Left kidney (tissue), 2 donors: Measurements from ENCODE around the gene PAQR7. TPM values are rescaled to one million over a fixed set of nuclear protein-coding genes. Genes with fewer than 3 reads are reported as not detected.
"Not testable (repeated sequence)": the region's sequence is repeated elsewhere in the genome, so short reads cannot be mapped to it uniquely, and the experiment has no call there.

Experiments
- DNase-seq: peaks from one replicate; pipeline ENCODE4 v3.0.0-alpha.2; 2013
- polyA plus RNA-seq: library from polyadenylated mRNA; unstranded; fragments of 120-200 nt; gene quantifications from one replicate; pipeline ENCODE4 v1.2.1, GENCODE V29; 2013; ENCODE audit not compliant: insufficient read length

Gene PAQR7
- polyA plus RNA-seq, 1 donor: 29.7 TPM

DNA sequence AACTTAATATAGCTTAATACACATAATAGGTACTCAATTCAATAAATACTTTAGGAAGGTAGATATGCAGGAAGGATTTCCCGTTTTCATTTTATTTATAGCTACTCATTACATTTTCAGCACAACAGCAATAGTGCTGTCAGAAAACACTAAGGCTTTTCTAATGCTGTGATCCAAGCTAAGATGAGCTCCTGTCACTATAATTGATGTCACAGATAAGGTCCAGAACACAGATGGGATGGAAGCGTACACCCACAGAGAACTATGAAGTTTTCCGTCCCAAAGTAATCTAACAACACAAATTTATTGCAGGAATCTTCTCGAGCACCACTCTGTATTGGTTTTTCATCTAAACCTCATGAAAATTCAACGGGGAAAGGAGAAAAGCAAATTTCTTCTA is 29.8 kb downstream of the PAQR7 start:
- no peak for DNase-seq

DNA sequence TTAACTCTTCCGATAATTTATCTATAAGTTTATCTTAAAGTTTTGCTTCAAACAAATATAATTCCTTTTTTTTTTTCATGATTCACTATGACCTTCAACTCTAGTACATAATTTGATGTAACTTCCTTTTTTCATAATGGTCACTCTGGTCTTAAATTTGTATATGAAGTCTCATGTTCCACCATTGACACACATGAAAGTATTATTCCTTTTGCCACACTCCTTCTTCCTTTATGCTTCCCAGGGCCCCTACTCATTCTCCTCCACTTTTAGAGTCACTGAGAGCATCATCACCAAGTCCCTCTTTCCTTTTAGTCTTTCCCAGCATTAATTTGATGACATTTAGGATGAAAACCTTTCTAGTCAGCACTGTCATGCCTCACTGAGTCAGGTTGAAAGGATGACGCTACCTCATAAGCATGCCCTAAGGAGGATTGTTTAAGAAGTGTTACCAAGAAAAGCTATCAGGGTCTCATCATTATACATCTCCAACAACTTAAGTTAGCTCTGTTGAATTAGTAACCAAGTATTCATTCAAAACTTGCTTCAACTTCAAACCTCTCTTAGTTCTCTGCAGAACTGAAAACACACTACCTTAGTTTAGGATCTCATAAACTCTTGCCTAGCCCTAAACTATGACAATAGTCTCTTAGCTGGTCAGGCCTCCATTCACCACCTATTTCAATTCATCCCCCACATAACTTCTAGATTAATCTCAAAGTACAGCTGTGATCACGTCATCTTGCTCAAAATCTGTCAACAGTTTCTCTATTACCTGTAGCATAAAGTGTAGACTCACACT is 30.8 kb downstream of the PAQR7 start:
- DNase-seq: no peak

DNA sequence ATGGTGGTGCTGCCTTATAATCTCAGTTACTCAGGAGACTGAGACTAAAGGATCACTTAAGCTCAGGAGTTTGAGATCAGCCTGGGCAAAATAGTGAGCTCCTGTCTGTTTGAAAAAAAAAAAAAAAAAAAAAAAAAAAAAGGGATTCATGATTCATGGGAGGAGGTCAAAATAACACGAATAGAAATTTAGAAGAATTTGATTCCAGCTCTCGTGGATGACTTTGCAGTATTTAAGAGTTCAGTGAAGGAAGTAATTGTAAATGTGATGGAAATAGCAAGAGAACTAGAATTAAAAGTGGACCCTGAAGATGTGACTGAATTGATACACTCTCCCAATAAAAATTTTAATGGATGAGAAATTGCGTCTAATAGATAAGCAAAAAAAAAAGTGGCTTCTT is 32.0 kb downstream of the PAQR7 start:
- no peak for DNase-seq

DNA sequence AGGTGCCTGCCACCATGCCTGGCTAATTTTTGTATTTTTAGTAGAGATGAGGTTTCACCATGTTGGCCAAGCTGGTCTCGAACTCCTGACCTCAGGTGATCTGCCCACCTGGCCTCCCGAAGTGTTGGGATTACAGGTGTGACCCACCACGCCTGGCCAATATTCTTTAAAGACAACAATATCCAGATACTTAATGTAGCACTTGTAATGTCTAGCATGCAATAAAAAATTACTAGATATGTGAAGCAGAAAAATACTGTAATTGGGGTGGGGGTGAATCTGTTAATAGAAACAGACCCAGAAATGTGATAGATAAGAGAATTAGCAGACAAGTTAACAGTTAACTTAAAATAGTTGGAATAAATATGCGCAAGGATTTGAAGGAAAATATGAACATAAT is 35.7 kb downstream of the PAQR7 start:
- not testable (repeated sequence) for DNase-seq

DNA sequence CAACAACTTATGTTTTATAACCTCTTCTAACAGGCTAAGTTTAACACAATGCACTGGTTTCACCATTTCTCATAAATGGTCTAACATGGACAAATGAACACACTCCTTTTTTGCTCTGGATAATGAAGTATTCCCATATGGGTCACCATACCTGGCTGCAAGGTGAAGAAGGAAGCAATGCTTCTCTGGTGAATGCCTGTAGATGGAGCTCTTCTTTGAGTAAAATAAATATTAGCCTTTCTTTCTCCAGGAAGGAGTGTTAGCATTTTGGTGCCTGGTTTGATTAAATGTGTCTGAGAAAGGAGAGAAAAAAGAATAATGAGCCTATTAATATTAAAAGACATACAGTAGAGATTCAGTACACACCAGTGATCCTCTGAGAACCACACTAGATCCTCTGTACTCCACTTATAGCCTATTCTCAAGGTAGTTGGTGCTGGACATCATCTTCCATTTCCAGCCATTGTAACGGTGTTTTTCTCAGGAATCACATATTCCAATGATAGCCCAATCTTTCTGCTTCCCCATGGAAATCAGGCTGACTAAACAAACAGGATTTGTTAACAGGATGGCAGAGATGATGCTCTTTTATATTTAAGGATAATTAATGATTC is 38.1 kb downstream of the PAQR7 start:
- no peak for DNase-seq

DNA sequence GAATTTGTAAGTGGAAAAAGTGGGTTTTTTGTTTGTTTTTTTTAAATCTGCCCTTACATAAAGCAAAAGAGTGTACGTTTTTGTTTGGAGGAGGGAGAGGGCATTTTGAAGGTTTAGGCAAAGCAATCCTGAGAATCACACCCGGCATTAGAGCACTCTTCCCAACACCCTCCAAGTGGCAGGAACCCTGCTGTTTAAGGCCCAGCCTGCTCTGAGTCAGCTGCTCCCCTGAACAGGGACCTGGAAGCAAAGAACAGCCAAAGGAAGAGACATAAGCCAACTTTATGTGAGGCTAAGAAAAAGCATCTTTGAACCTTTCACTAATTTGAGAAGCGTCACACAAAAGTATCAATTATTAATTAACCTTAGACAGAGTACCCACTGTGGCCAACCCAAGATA is 38.8 kb downstream of the PAQR7 start:
- no peak for DNase-seq

DNA sequence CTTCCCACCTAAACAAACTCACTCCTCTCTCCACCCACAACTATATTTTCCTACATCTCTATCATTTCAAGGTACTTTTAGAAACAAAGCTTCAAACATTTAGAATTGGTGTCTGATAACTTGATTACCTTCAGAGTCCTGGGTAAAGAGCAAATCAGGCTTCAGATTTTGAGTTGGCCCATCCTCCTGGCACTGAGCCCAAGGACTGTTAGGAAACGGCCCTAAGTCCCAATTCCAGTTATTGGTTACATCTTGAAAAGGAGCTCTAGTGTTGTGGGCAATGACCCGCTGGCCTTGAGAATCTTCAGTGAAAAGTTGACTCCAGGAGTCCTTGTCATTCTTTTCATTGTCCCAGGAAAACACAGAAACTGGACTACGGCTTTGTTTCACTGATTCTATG is 40.6 kb downstream of the PAQR7 start:
- DNase-seq: no peak

DNA sequence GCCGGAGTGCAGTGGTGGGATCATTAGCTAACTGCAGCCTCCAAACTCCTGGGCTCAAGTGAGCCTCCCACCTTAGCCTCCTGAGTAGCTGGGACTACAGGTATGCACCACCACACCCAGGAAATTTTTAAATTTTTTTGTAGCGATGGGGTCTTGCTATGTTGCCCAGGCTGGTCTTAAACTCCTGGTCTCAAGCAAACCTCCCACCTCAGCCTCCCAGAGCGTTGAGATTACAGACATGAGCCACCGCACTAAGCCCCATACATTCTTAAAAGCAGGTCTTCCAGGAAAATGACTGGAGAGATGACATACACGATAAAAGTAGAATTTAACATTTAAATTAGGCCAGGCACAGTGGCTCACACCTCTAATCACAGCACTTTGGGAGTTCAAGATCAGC is 42.4 kb downstream of the PAQR7 start:
- DNase-seq: no peak

DNA sequence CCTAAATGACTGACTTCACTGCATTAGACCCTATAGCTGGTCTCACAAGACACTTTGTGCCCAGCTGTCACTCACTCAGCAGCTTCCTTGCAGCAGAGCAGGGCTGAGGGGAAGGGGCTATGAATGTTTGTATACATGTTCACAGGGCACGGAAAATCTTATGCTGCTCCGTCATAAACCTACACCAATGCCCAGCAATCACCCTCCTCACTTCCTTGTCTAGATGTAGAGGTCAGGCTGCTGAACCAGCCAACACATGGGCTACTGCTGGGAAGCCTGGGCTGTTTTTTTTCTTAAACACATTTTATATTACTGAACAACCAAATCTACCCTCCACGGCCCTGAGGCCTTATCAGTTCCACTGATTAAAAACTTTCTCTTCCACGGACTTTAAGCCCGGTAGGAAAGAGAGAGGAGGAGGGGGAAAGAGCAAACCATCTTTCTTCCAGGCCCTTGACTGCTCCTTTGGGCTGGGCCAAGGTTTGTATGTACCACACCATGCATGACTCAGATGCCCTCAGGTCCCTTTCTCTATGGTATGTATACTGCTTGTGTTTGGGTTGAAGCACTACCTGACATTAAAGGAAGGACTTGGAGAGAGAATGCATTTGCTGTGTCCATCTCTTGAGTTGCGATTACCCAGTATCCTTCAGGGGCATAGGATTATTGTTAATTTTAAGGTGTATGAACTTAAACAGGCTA is 43.0 kb downstream of the PAQR7 start:
- DNase-seq: no peak

DNA sequence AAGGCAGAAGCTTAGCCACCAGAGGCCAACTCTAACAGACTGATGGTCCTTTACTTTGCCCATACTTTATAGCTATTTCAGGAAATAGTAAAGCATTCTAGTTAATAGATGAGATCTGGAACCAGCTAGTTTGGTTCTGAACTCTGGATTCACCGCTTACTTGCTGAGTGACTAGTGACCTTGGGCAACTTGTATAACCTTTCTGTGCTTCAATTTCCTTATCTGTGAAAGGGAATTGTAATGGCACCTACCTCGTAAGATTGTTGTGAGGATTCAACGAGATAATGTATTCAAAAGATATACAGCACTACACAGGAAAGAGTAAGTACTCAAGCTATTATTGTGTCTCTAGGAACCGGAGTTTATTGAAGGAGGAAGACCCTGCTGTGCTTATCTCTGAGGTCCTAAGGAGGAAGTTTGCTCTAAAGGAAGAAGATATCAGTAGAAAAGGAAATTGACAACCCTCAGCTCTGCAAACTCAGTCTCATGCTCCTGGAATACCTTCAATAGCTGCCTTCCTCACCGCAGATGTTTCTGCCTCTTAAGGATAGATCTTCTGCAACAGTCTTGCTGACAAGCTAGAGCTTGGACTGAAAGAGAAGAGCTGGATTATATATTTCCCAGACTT is 43.8 kb downstream of the PAQR7 start:
- DNase-seq: no peak

DNA sequence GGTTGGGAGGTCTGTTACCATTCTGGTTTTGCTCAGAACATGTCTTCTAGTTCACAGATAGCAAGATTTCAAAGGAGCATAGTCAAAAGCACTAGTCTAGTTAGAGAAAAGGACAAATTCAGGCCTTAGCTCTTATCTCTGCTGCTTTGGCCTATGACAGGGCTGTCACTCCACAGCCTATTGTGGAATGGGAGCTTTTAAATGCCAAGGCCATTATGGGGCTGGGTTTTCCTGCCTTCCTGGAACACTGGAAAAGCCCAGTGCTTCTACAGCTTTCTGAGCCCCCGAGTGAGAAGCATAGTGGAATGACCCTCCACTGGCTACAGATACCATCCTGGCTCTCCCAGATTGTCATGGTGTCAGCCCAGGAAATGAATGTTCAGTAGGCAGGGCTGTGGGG is 46.5 kb downstream of the PAQR7 start:
- DNase-seq: no peak

DNA sequence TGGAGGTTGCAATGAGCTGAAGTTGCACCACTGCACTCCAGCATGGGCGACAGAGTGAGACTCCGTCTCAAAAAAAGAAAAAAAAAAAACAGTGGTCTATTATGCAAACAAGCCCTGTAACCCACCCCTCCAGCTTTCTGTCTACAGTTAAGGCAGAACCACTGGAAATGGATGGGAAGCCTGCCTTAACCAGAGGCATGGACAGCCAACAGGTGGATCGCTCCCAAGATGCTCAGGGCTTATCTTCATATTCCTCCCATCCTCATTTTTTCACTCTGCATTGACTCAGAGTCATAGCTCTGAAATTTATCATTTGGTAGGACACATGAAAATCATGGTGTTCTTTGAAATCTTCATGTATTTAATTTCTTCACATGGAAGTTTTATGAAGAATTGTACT is 47.0 kb downstream of the PAQR7 start:
- no peak for DNase-seq

DNA sequence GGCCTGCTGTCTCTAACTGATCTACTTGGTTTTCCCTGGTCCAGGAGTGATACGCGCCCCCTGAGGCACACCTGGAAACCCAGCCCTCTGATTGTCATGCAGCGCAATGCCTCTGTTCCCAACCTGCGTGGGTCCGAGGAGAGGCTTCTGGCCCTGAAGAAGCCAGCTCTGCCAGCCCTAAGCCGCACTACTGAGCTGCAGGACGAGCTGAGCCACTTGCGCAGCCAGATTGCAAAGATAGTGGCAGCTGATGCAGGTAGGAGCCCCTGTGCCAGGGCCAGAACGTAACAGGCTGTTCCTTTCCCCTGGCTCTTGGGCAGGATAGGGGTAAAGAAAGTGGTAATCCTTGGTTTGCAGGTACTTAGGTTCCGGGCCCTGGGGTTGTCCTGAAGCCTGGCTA is 48.9 kb downstream of the PAQR7 start:
- DNase-seq: no peak

DNA sequence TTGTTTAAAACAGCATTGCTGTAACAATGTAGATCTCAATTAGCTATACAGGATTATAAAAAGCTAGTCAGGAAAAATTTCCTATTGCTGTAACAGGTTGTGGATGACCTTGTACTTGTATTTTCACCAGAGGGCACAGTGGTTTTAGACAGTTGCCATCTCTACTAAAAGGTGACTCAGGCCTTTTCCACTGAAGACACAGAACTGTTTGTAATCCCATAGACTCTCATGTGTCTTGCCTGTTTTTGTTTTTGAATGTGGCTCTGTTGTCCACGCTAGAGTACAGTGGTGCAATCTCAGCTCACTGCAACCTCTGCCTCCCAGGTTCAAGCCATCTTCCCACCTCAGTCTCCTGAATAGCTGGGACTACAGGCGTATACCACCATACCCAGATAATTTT is 49.9 kb downstream of the PAQR7 start:
- no peak for DNase-seq

DNA sequence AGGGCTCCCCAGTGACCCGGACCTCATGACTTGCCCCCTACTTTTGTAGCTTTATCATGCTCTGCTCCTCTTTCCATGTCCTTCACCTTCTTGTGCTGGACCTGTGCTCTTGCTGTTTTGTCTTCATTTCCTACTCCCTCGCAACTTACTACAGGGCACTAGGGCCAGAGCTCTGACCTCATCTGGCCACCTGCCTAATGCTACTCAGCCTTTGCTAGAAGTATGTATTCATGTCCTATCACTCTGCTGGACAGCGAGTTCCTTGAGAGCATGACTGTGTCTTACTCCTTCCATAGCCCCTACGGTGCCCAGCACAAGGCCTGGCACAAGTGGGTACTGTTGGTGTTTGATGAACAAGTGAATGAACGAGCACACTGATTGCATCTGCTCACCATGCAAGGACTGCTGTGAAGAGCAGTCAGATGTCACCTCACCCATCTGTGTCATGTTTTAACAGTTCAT is 53.8 kb downstream of the PAQR7 start:
- no peak for DNase-seq

DNA sequence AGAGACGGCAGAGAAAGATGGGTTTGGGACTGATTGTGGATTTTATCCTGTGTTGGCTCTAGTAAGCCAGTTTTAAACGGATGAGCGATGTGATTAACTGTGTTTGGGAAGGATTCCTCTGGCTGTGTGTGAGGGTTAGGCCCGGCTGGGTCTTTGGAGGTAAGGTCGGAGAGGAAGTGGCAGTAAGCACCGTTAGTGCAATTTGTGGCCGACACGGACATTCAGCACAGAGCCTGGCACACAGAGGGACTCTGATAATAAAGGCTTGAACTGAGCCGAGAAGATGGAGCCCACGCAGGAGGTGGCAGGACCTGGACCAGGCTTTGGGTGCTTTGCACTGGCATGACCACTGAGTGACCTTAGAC is 54.4 kb downstream of the PAQR7 start:
- no peak for DNase-seq

DNA sequence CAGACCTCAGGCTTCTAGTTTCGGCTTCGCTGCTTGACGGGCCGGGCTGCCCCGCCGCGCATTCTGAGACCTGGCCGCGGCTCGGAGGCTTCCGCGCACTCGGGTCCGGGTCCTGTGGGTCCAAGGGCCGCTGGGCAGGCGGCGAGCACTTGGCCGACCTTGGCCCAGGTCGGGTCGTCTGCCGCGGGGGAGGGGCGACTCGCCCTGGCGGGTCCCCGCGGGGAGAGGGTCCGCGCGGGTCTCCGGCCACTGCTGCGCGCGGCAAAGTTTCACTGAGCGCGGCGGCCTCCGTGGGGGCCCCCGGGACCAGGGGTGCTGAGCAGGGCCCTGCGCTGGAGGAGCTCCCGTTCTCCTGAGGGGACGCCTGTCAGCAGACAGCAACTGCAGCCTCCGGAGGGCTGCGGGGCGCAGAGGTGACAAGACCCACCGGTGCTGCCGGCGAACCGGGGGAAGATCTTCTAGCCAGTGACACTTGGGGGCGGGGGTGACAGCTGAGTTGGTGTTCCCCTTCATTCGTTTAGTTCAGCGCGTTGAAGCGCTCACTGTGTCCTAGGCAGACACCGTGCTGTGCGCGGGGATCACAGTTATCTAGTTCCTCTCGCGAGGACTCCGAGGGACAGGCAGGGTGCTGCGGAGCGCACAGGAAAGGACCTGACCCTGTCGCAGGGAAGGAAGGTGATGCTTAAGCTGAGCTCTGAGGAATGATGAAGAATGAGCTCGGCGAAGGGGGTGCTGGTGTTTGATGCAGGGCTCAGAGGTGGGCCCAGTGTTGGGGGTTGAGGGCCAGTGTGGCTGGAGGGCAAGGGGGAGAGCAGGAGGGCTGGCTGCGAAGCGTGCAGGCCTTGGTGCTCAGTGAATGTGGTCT is 55.0 kb downstream of the PAQR7 start:
- no peak for DNase-seq

DNA sequence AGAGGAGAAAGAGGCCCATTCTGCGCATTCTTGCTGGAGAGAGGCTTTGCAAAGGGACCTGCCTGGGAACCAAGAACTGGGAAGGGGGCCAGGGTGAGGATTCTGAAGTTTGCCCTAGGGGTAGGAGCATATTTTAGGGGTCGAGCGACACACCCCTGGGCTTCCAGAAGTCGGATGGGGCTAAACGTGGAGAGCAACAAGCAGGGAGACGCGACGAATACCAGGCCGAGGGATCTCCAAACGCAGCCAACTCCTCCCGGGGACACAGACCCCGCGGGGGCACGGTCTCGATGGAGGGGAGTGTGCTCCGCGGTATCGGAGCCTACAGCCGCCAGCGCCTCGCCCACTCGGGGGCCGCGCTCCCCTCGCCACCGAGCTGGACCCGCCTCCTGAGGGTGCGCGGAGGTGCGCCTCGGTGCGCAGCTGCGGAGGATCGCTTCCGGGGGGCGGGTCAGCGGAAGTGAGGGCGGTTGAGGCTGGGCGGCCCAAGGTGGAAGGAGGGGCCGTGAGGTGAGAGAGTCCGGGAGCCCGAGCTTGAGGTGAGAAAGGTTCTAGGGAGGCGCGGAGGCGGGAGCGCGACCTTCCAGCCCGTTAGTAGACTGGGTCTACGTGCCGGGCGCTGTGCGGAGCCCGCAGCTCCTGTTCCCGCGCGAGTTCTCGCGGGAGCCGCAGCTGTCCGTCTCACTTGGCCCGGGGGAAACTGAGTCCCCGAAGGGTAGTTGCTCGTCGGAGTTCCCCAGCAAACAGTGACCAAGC is 55.8 kb downstream of the PAQR7 start, which contains the start of gene MTFR1L:
Gene MTFR1L (plus strand): TSS at position 464 of the 756 bp plus-strand sequence. CDS start 3,151 bp downstream, outside the sequence.
- peak; percentile 84 for DNase-seq

DNA sequence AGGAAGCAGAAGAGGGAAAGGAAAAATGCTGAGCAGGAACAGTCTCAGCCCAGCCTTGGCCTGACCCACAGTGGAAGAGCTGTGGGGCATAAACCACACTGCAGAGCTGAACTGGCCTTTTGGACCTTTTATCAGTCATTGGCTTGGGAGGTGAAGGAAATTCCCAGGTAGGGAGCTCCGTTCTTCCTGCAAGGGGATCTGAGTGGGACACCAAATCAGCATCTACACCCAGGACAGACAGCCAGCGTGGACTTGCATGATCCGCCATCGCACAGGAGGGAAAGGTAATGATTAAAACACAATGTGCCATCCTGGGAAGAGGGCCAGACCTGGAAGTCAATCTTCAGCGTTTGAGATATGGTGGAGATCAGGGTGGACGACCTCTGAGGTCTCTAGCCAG is 56.9 kb downstream of the PAQR7 start:
- DNase-seq: no peak

DNA sequence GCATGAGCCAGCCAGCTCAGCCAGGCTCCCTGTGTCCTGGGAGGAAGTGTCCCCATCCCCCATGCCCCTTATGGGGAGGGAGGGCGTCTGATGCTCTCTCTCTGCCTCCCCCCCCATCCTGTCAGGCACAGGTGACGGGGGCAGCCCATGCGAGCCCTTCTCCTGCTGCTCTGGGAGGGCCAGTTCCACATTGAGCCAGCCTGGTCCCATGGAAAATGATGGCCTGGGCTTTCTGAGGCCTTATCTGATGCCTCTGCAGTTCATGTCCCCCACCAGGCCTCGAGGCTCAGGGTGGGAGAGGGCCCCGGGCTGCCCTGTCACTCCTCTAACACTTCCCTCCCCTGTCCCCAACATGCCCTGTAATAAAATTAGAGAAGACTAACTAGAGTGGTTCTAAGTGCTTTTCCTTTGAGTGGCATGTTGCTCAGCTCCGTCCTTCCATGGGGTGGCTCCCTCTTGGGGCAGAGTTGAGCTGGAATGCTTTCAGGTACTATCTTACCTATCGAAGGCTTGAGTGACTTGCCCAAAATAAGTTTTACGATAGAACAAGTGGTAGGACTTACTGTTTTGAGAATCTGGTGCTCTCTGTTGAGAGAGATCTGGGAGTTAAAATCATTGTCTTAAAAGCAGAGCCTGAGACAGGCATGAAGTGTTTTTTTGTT is 57.5 kb downstream of the PAQR7 start:
- no peak for DNase-seq
